H9 (cell line): ENCODE data around the gene ZBTB20. TPM values are rescaled to one million over a fixed set of nuclear protein-coding genes. Genes with fewer than 3 reads are reported as not detected.

Experiments
- DNase-seq: peaks from one replicate; pipeline ENCODE4 v3.0.0-alpha.2; 2017
- H2AFZ ChIP-seq: one replicate; pipeline ENCODE4 v1.6.1; 2013; ENCODE audit warnings: mild to moderate bottlenecking, low read length, control low read depth, moderate library complexity
- H2AK5ac ChIP-seq: 2 replicates; pipeline ENCODE4 v1.6.1; 2013; ENCODE audit warnings: low read length, control low read depth, mixed read lengths; ENCODE audit not compliant: insufficient read length
- H2BK120ac ChIP-seq: one replicate; pipeline ENCODE4 v1.6.1; 2013; ENCODE audit warnings: low read depth, mild to moderate bottlenecking, low read length, control low read depth, inconsistent platforms; ENCODE audit not compliant: poor library complexity, severe bottlenecking
- H2BK12ac ChIP-seq: 2 replicates; pipeline ENCODE4 v1.6.1; 2013; ENCODE audit warnings: low read length, control low read depth, mixed read lengths, low read depth; ENCODE audit not compliant: insufficient read length
- H2BK15ac ChIP-seq: 2 replicates; pipeline ENCODE4 v1.6.1; 2013; ENCODE audit warnings: low read depth, low read length, control low read depth
- H2BK20ac ChIP-seq: one replicate; pipeline ENCODE4 v1.6.1; 2013; ENCODE audit warnings: low read depth, mild to moderate bottlenecking, low read length, control low read depth, inconsistent platforms; ENCODE audit not compliant: poor library complexity, severe bottlenecking
- H2BK5ac ChIP-seq: 2 replicates; pipeline ENCODE4 v1.6.1; 2013; ENCODE audit warnings: low read length, control low read depth, mixed read lengths; ENCODE audit not compliant: insufficient read length
- H3K14ac ChIP-seq: 2 replicates; pipeline ENCODE4 v1.6.1; 2013; ENCODE audit warnings: low read length, control low read depth; ENCODE audit not compliant: insufficient read depth
- H3K18ac ChIP-seq: 2 replicates; pipeline ENCODE4 v1.6.1; 2013; ENCODE audit warnings: low read depth, mild to moderate bottlenecking, mixed read lengths, low read length, control low read depth; ENCODE audit not compliant: insufficient read length
- H3K23ac ChIP-seq: 2 replicates; pipeline ENCODE4 v1.6.1; 2013; ENCODE audit warnings: low read length, control low read depth, mixed read lengths, low read depth; ENCODE audit not compliant: insufficient read length
- H3K23me2 ChIP-seq: 2 replicates; pipeline ENCODE4 v1.6.1; 2013; ENCODE audit warnings: low read depth, mild to moderate bottlenecking, mixed read lengths, low read length, control low read depth; ENCODE audit not compliant: insufficient read length, poor library complexity, severe bottlenecking
- H3K27ac ChIP-seq: 2 replicates; pipeline ENCODE4 v1.5.1; 2013; ENCODE audit warnings: low read length, control low read depth, mixed read lengths, low read depth; ENCODE audit not compliant: insufficient read length
- H3K27me3 ChIP-seq: 2 replicates; pipeline ENCODE4 v1.6.1; 2013; ENCODE audit warnings: low read length, control low read depth, inconsistent platforms; ENCODE audit not compliant: insufficient read depth
- H3K4ac ChIP-seq: 2 replicates; pipeline ENCODE4 v1.6.1; 2013; ENCODE audit warnings: low read depth, mild to moderate bottlenecking, control low read depth, inconsistent platforms, low read length, moderate library complexity
- H3K4me1 ChIP-seq: 2 replicates; pipeline ENCODE4 v1.6.1; 2013; ENCODE audit warnings: low read length, control low read depth, inconsistent platforms; ENCODE audit not compliant: insufficient read depth
- H3K4me2 ChIP-seq: 2 replicates; pipeline ENCODE4 v1.6.1; 2013; ENCODE audit warnings: low read length, control low read depth, mixed read lengths; ENCODE audit not compliant: insufficient read length, insufficient read depth
- H3K56ac ChIP-seq: 2 replicates; pipeline ENCODE4 v1.6.1; 2013; ENCODE audit warnings: low read depth, mild to moderate bottlenecking, mixed read lengths, low read length, control low read depth; ENCODE audit not compliant: insufficient read length
- H3K79me1 ChIP-seq: 2 replicates; pipeline ENCODE4 v1.6.1; 2013; ENCODE audit warnings: low read depth, mild to moderate bottlenecking, moderate library complexity, low read length, control low read depth, inconsistent platforms; ENCODE audit not compliant: insufficient read depth, poor library complexity, severe bottlenecking
- H3K79me2 ChIP-seq: 2 replicates; pipeline ENCODE4 v1.6.1; 2013; ENCODE audit warnings: low read length, control low read depth, inconsistent platforms; ENCODE audit not compliant: insufficient read depth
- H3K9ac ChIP-seq: 2 replicates; pipeline ENCODE4 v1.6.1; 2013; ENCODE audit warnings: low read length, control low read depth, mixed read lengths; ENCODE audit not compliant: insufficient read length; ENCODE audit errors: extremely low read depth
- H3K9me3 ChIP-seq: one replicate; pipeline ENCODE4 v1.6.1; 2013; ENCODE audit warnings: low read depth, low read length, inconsistent platforms; ENCODE audit not compliant: control insufficient read depth
- H3T11ph ChIP-seq: one replicate; pipeline ENCODE4 v1.6.1; 2013; ENCODE audit warnings: mild to moderate bottlenecking, low read length, control low read depth, inconsistent platforms
- H4K20me1 ChIP-seq: one replicate; pipeline ENCODE4 v1.6.1; 2013; ENCODE audit not compliant: control insufficient read depth, insufficient read length, insufficient read depth
- H4K5ac ChIP-seq: 2 replicates; pipeline ENCODE4 v1.6.1; 2013; ENCODE audit warnings: low read depth, mild to moderate bottlenecking, mixed read lengths, low read length, control low read depth; ENCODE audit not compliant: insufficient read length
- H4K8ac ChIP-seq: replicated peaks from 2 replicates; pipeline ENCODE4 v1.6.1; 2013; ENCODE audit warnings: low read length, control low read depth, mixed read lengths, low read depth; ENCODE audit not compliant: insufficient read length
- H4K91ac ChIP-seq: 2 replicates; pipeline ENCODE4 v1.6.1; 2013; ENCODE audit warnings: low read depth, mild to moderate bottlenecking, moderate library complexity, mixed read lengths, low read length, control low read depth; ENCODE audit not compliant: insufficient read length
- H3K27ac Mint-ChIP-seq, 3 experiments: 2 replicates in 2 of 3; 3 replicates in 1 of 3; pipeline ENCODE4 v1.8.0; 2020 to 2021; ENCODE audit warnings: mixed read lengths in 3 of 3, mild to moderate bottlenecking in 1 of 3, moderate library complexity in 1 of 3
- H3K27me3 Mint-ChIP-seq: 2 replicates; pipeline ENCODE4 v1.8.0; 2021; ENCODE audit warnings: low read depth, mild to moderate bottlenecking, moderate library complexity, mixed read lengths
- H3K36me3 Mint-ChIP-seq, 3 experiments: 2 replicates in 2 of 3; 3 replicates in 1 of 3; pipeline ENCODE4 v1.8.0; 2020 to 2021; ENCODE audit warnings: low read depth in 3 of 3, mixed read lengths in 3 of 3; ENCODE audit not compliant: insufficient read depth in 1 of 3
- H3K4me1 Mint-ChIP-seq, 2 experiments: 2 replicates each; pipeline ENCODE4 v1.8.0; 2020; ENCODE audit warnings: mixed read lengths in 2 of 2
- H3K4me3 Mint-ChIP-seq, 2 experiments: 2 replicates in 1 of 2; 3 replicates in 1 of 2; pipeline ENCODE4 v1.8.0; 2020 to 2021; ENCODE audit warnings: mild to moderate bottlenecking in 2 of 2, mixed read lengths in 2 of 2, moderate library complexity in 1 of 2
- H3K9me3 Mint-ChIP-seq, 2 experiments: 2 replicates in 1 of 2; 3 replicates in 1 of 2; pipeline ENCODE4 v1.8.0; 2020; ENCODE audit warnings: mild to moderate bottlenecking in 2 of 2, mixed read lengths in 2 of 2, moderate library complexity in 1 of 2
- CTCF ChIP-seq: fragments of 200-600 bp; sonication (generic); conservative IDR thresholded peaks from 3 replicates; pipeline ENCODE4 v1.8.0; 2021; ENCODE audit warnings: antibody characterized with exemption, mild to moderate bottlenecking
- WGBS: extraction: QIAGEN DNeasy Blood & Tissue Kit; methylation state at CpG from one replicate; pipeline ENCODE4 v1.1.7; 2013; ENCODE audit warnings: missing lambda C conversion rate, low lambda C conversion rate, mixed read lengths; ENCODE audit not compliant: insufficient read length; ENCODE audit errors: extremely low coverage; 5-methylcytosine and 5-hydroxymethylcytosine counted together
- total RNA-seq: library from RNA; stranded (reverse); gene quantifications from 2 replicates; pipeline ENCODE4 v1.2.1, GENCODE V29; 2021

ZBTB20 gene
- total RNA-seq, 1 experiment from 2014 or later, result 0.70 TPM

DNA sequence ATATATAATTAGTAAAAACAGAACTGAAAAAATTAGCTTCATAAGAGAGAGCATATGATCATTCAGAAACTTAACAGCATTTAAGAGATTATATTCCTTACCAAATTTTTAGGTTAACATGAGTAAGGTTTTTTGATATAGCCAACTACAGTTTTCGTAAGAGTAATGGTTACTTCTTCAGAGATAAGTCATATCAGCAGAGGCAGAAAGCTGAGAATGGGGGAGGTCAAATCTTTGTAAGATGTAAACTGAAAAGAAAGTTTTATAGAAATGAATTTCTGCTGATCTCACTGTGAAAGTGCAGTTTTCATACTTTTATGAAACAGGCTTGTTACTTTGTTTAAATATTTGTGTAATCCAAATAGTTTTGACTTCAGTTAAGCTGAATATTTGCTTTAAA lies 193.3 kb downstream of the ZBTB20 start:
- H3K18ac ChIP-seq, result no peak overlapping the region
- no peaks in the 10 kb centered on the region for H3K23me2 ChIP-seq
- no peak overlapping the region for H2BK120ac ChIP-seq
- no peak for DNase-seq
- H3K23ac ChIP-seq, result no peak overlapping the region
- H4K20me1 ChIP-seq, result no peaks in the 10 kb centered on the region
- no peak overlapping the region for H3K4ac ChIP-seq
- H3T11ph ChIP-seq, result no peak overlapping the region
- no peak overlapping the region for H2AK5ac ChIP-seq
- H4K5ac ChIP-seq, result no peak overlapping the region
- H3K27ac Mint-ChIP-seq, result no peak overlapping the region
- no peaks in the 10 kb centered on the region for H3K4me1 ChIP-seq
- H3K9me3 Mint-ChIP-seq, result peaks cover 16 to 17% of the 10 kb centered on the region in 2 experiments
- H3K79me2 ChIP-seq, result no peaks in the 10 kb centered on the region
- no peak overlapping the region for H2AFZ ChIP-seq
- no peak overlapping the region for H3K4me3 Mint-ChIP-seq
- no peak overlapping the region for H4K8ac ChIP-seq
- H3K9me3 ChIP-seq, result no peaks in the 10 kb centered on the region
- H3K4me1 Mint-ChIP-seq, result peaks cover 4 to 6% of the 10 kb centered on the region in 2 experiments
- H4K91ac ChIP-seq, result no peak overlapping the region
- H3K27ac ChIP-seq, result no peak overlapping the region
- peaks cover 0 to 17% (median 6%) of the 10 kb centered on the region in 3 experiments; a peak in 5 of 7 replicates for H3K36me3 Mint-ChIP-seq
- no peak overlapping the region for H3K9ac ChIP-seq
- no peak overlapping the region for H2BK12ac ChIP-seq
- no peak overlapping the region for H3K56ac ChIP-seq
- no peaks in the 10 kb centered on the region for H3K27me3 ChIP-seq
- H2BK15ac ChIP-seq, result no peak overlapping the region
- no peak overlapping the region for H2BK20ac ChIP-seq
- H3K79me1 ChIP-seq, result no peaks in the 10 kb centered on the region
- no CpG with 5 or more reads among the region's 1 CpG for WGBS
- no peak for TF ChIP-seq CTCF
- no peak overlapping the region for H3K14ac ChIP-seq
- H3K4me2 ChIP-seq, result no peak overlapping the region
- H3K27me3 Mint-ChIP-seq, result no peaks in the 10 kb centered on the region
- H2BK5ac ChIP-seq, result no peak overlapping the region
